K562 (cell line): Measurements from ENCODE around the gene SEC24B. TPM values are rescaled to one million over a fixed set of nuclear protein-coding genes. Genes with fewer than 3 reads are reported as not detected.
A peak's percentile ranks its signal among the peaks of the same experiment; 100 is the strongest.

ENCODE experiments used
- ATF7 ChIP-seq: fragments of 450-650 bp; IDR thresholded peaks from 2 replicates; pipeline ENCODE4 v1.7.1; 2014; ENCODE audit warnings: mild to moderate bottlenecking, moderate library complexity
- MBD2 ChIP-seq: sonication (generic); IDR thresholded peaks from 2 replicates; pipeline ENCODE4 v1.6.1; 2016; ENCODE audit warnings: low read depth, borderline replicate concordance
- MEF2A ChIP-seq: IDR thresholded peaks from 2 replicates; pipeline ENCODE4 v1.6.1; 2011; ENCODE audit warnings: low read depth, mild to moderate bottlenecking, low read length, moderate library complexity; ENCODE audit not compliant: control insufficient read depth
- MEIS2 ChIP-seq: fragments of 450-650 bp; IDR thresholded peaks from 2 replicates; pipeline ENCODE4 v1.6.1; 2014; ENCODE audit warnings: mild to moderate bottlenecking; ENCODE audit not compliant: partially characterized antibody
- U2AF1 ChIP-seq: fragments of 200-400 bp; formaldehyde crosslinking; optimal IDR thresholded peaks from 2 replicates; pipeline ENCODE3; 2017; ENCODE audit warnings: mild to moderate bottlenecking, low read depth, low read length, moderate library complexity
- ZNF143 ChIP-seq: sonication (generic); formaldehyde crosslinking; IDR thresholded peaks from 2 replicates; pipeline ENCODE4 v1.9.0; 2022; ENCODE audit warnings: mild to moderate bottlenecking, missing genetic modification reagents
- polyA plus RNA-seq, 8 experiments: library from polyadenylated mRNA; depleted of rRNA in 4 of 8; stranded (reverse) in 5 of 8; unstranded in 3 of 8; fragments of >200 nt; fragmentation: Nextera tagmentation in 2 of 8; fragmentation: Illumina TruSeq in 1 of 8; extraction: Ambion mirVana in 2 of 8; extraction: Trizol in 1 of 8; gene quantifications; 2 replicates each; pipeline versions ENCODE4 v1.2.1 to v1.2.3, GENCODE V29; 2011 to 2014; ENCODE audit warnings: inconsistent platforms in 1 of 8, missing spikeins in 1 of 8
- total RNA-seq, 7 experiments: library from RNA; depleted of rRNA in 6 of 7; stranded (reverse); fragments of >200 nt in 6 of 7; fragmentation: Illumina TruSeq in 2 of 7; extraction: Trizol in 2 of 7; gene quantifications; 2 replicates each; pipeline versions ENCODE4 v1.2.1 to v1.2.3, GENCODE V29; 2011 to 2021; ENCODE audit warnings: low replicate concordance in 1 of 7
- TF ChIP-seq, protein P1 (sequence below): fragments of 450-650 bp; formaldehyde crosslinking; IDR thresholded peaks from 2 replicates; pipeline ENCODE4 v1.4.0; 2022; ENCODE audit warnings: mild to moderate bottlenecking, moderate library complexity
- TF ChIP-seq, protein P2 (sequence below), 2 experiments: fragments of 450-650 bp; formaldehyde crosslinking in 1 of 2; IDR thresholded peaks; 2 replicates each; pipeline versions ENCODE4 v1.4.0 to v1.6.1; 2014 to 2020; ENCODE audit warnings: mild to moderate bottlenecking in 2 of 2, borderline replicate concordance in 1 of 2, low read depth in 1 of 2
- TF ChIP-seq, protein P3 (sequence below), 3 experiments: fragments of 200-800 bp in 1 of 3; fragments of 250-450 bp in 1 of 3; fragments of 450-650 bp in 1 of 3; sonication (Bioruptor Pico) in 1 of 3; sonication (Bioruptor generic) in 1 of 3; formaldehyde crosslinking in 1 of 3; IDR thresholded peaks; 2 replicates each; pipeline versions ENCODE4 v1.6.1 to v1.8.0; 2016 to 2022; ENCODE audit warnings: mild to moderate bottlenecking in 2 of 3, missing genetic modification characterization in 2 of 3, missing compliant biosample characterization in 1 of 3, moderate library complexity in 1 of 3
- TF ChIP-seq, protein P4 (sequence below): fragments of 450-650 bp; IDR thresholded peaks from 2 replicates; pipeline ENCODE4 v1.6.1; 2016; ENCODE audit warnings: borderline replicate concordance

Gene SEC24B
- total and polyA plus RNA-seq, 9 of the 15 experiments (the other 6 are each of a cell fraction or from before 2014, with no cell fraction given), result 6.3 to 46.4 (median 17.1) TPM

DNA sequence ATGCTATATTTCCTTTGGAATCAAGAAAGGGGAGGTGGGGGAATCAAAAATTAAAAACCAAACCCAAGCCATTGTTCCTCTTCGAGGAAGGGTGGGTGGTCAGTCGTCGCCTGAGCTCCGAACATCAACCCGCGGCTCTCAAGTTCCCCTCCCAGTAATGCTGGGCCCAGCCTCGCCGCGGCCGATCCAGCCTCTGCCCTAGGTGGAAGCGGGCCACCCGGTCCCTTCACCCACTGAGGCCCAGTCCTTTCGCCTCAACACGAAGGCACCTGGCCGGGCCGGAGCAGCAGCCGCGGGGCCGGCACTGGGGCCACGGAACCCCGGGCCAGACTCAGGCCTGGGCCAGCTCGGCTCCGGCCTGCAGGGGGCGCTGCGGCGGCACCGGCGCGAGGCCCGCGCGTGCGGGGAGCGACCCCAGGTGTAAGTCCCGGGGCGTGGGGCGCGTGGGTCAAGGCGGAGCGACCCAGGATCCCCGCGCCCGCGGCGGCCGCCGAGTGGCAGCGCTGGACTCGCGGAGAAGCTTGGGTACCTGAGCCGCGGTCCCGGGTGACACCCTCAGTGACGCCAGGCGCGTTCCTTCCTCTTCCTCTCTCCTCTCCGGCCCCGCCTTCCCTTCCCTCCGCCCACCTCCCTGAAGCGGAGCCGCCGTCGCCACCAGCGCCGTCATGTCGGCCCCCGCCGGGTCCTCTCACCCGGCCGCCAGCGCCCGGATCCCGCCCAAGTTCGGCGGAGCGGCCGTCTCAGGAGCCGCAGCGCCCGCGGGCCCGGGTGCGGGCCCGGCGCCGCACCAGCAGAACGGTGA lies at the start of gene SEC24B (continued):
- TF ChIP-seq, protein P1, sequence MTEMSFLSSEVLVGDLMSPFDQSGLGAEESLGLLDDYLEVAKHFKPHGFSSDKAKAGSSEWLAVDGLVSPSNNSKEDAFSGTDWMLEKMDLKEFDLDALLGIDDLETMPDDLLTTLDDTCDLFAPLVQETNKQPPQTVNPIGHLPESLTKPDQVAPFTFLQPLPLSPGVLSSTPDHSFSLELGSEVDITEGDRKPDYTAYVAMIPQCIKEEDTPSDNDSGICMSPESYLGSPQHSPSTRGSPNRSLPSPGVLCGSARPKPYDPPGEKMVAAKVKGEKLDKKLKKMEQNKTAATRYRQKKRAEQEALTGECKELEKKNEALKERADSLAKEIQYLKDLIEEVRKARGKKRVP, result 0 out of 2 replicates have a peak, but pooled peaks have one; percentile 31
- TF ChIP-seq ATF7 (peak; percentile 84), MBD2 (no peak), MEIS2 (no peak), ZNF143 (CRISPR knock-in tag) (no peak), MEF2A (no peak), U2AF1 (peak; percentile 55)
- TF ChIP-seq, protein P2, sequence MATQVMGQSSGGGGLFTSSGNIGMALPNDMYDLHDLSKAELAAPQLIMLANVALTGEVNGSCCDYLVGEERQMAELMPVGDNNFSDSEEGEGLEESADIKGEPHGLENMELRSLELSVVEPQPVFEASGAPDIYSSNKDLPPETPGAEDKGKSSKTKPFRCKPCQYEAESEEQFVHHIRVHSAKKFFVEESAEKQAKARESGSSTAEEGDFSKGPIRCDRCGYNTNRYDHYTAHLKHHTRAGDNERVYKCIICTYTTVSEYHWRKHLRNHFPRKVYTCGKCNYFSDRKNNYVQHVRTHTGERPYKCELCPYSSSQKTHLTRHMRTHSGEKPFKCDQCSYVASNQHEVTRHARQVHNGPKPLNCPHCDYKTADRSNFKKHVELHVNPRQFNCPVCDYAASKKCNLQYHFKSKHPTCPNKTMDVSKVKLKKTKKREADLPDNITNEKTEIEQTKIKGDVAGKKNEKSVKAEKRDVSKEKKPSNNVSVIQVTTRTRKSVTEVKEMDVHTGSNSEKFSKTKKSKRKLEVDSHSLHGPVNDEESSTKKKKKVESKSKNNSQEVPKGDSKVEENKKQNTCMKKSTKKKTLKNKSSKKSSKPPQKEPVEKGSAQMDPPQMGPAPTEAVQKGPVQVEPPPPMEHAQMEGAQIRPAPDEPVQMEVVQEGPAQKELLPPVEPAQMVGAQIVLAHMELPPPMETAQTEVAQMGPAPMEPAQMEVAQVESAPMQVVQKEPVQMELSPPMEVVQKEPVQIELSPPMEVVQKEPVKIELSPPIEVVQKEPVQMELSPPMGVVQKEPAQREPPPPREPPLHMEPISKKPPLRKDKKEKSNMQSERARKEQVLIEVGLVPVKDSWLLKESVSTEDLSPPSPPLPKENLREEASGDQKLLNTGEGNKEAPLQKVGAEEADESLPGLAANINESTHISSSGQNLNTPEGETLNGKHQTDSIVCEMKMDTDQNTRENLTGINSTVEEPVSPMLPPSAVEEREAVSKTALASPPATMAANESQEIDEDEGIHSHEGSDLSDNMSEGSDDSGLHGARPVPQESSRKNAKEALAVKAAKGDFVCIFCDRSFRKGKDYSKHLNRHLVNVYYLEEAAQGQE (IDR thresholded peaks at IDR 0.05; ENCODE audit: borderline replicate concordance), result peak; percentile 49; the same call in 1 of the 2 replicates
- TF ChIP-seq, protein P2 (CRISPR knock-in tag; IDR thresholded peaks at IDR 0.05; ENCODE audit: low read depth), result no peak
- TF ChIP-seq, protein P3, sequence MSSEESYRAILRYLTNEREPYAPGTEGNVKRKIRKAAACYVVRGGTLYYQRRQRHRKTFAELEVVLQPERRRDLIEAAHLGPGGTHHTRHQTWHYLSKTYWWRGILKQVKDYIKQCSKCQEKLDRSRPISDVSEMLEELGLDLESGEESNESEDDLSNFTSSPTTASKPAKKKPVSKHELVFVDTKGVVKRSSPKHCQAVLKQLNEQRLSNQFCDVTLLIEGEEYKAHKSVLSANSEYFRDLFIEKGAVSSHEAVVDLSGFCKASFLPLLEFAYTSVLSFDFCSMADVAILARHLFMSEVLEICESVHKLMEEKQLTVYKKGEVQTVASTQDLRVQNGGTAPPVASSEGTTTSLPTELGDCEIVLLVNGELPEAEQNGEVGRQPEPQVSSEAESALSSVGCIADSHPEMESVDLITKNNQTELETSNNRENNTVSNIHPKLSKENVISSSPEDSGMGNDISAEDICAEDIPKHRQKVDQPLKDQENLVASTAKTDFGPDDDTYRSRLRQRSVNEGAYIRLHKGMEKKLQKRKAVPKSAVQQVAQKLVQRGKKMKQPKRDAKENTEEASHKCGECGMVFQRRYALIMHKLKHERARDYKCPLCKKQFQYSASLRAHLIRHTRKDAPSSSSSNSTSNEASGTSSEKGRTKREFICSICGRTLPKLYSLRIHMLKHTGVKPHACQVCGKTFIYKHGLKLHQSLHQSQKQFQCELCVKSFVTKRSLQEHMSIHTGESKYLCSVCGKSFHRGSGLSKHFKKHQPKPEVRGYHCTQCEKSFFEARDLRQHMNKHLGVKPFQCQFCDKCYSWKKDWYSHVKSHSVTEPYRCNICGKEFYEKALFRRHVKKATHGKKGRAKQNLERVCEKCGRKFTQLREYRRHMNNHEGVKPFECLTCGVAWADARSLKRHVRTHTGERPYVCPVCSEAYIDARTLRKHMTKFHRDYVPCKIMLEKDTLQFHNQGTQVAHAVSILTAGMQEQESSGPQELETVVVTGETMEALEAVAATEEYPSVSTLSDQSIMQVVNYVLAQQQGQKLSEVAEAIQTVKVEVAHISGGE (CRISPR knock-in tag; IDR thresholded peaks at IDR 0.05), result peak in 1 of 3 experiments; percentile 61; a peak in 1 of 6 replicates
- TF ChIP-seq, protein P4, sequence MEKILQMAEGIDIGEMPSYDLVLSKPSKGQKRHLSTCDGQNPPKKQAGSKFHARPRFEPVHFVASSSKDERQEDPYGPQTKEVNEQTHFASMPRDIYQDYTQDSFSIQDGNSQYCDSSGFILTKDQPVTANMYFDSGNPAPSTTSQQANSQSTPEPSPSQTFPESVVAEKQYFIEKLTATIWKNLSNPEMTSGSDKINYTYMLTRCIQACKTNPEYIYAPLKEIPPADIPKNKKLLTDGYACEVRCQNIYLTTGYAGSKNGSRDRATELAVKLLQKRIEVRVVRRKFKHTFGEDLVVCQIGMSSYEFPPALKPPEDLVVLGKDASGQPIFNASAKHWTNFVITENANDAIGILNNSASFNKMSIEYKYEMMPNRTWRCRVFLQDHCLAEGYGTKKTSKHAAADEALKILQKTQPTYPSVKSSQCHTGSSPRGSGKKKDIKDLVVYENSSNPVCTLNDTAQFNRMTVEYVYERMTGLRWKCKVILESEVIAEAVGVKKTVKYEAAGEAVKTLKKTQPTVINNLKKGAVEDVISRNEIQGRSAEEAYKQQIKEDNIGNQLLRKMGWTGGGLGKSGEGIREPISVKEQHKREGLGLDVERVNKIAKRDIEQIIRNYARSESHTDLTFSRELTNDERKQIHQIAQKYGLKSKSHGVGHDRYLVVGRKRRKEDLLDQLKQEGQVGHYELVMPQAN, result peak; percentile 36; the same call in 1 of the 2 replicates
